GM23338 (cell line): ENCODE results near the gene CNPY1. TPM values are rescaled to one million over a fixed set of nuclear protein-coding genes. Genes with fewer than 3 reads are reported as not detected.

ENCODE experiments used
- ATAC-seq: fragments of 200-7000 bp; cut with Tn5 transposase; 3 replicates; pipeline ENCODE4 v1.9.1; 2020
- DNase-seq: peaks from one replicate; pipeline ENCODE4 v3.0.0-alpha.2; 2015; ENCODE audit warnings: low spot score
- H2AFZ ChIP-seq: fragments of 200-600 bp; sonication (generic); 2 replicates; pipeline ENCODE4 v1.8.0; 2016; ENCODE audit warnings: antibody characterized with exemption, mild to moderate bottlenecking, moderate library complexity
- H3F3A ChIP-seq: fragments of 200-600 bp; sonication (generic); replicated peaks from 2 replicates; pipeline ENCODE4 v1.8.0; 2017; ENCODE audit warnings: antibody characterized with exemption, mixed run types, low read depth
- H3K27ac ChIP-seq: fragments of 200-600 bp; sonication (generic); 2 replicates; pipeline ENCODE4 v1.6.1; 2016; ENCODE audit warnings: low read depth
- H3K27me3 ChIP-seq: fragments of 200-600 bp; sonication (generic); 2 replicates; pipeline ENCODE4 v1.8.0; 2016; ENCODE audit warnings: mild to moderate bottlenecking, mixed run types, moderate library complexity; ENCODE audit not compliant: insufficient read depth
- H3K36me3 ChIP-seq: fragments of 200-600 bp; sonication (generic); 2 replicates; pipeline ENCODE4 v1.8.0; 2016; ENCODE audit warnings: mild to moderate bottlenecking; ENCODE audit not compliant: insufficient read depth
- H3K4me1 ChIP-seq: fragments of 200-600 bp; sonication (generic); 2 replicates; pipeline ENCODE4 v1.8.0; 2016; ENCODE audit warnings: mild to moderate bottlenecking, moderate library complexity; ENCODE audit not compliant: insufficient read depth
- H3K4me2 ChIP-seq: fragments of 200-600 bp; sonication (generic); 2 replicates; pipeline ENCODE4 v1.7.1; 2017; ENCODE audit warnings: mixed run types
- H3K4me3 ChIP-seq: fragments of 200-600 bp; sonication (generic); 2 replicates; pipeline ENCODE4 v1.6.1; 2016; ENCODE audit warnings: mixed run types
- H3K79me2 ChIP-seq: fragments of 200-600 bp; sonication (generic); replicated peaks from 2 replicates; pipeline ENCODE4 v1.8.0; 2017; ENCODE audit warnings: mild to moderate bottlenecking; ENCODE audit not compliant: insufficient read depth
- H3K9me2 ChIP-seq: fragments of 200-600 bp; sonication (generic); 2 replicates; pipeline ENCODE4 v1.8.0; 2017; ENCODE audit not compliant: insufficient read depth
- H4K20me1 ChIP-seq: fragments of 200-600 bp; sonication (generic); replicated peaks from 2 replicates; pipeline ENCODE4 v1.8.0; 2017; ENCODE audit warnings: mild to moderate bottlenecking; ENCODE audit not compliant: insufficient read depth
- H3K27ac Mint-ChIP-seq: 2 replicates; pipeline ENCODE4 v1.8.0; 2020; ENCODE audit warnings: inconsistent platforms, mild to moderate bottlenecking, moderate library complexity, mixed read lengths
- H3K27me3 Mint-ChIP-seq: 3 replicates; pipeline ENCODE4 v1.8.0; 2022; ENCODE audit warnings: low read depth, mild to moderate bottlenecking, moderate library complexity, mixed read lengths, inconsistent platforms; ENCODE audit not compliant: insufficient read depth, poor library complexity
- H3K36me3 Mint-ChIP-seq: 3 replicates; pipeline ENCODE4 v1.8.0; 2021; ENCODE audit warnings: low read depth, mild to moderate bottlenecking, inconsistent platforms, moderate library complexity, mixed read lengths
- H3K4me1 Mint-ChIP-seq: 3 replicates; pipeline ENCODE4 v1.8.0; 2020; ENCODE audit warnings: mild to moderate bottlenecking, inconsistent platforms, mixed read lengths
- H3K4me3 Mint-ChIP-seq: 3 replicates; pipeline ENCODE4 v1.8.0; 2021; ENCODE audit warnings: moderate library complexity, mild to moderate bottlenecking, inconsistent platforms, mixed read lengths
- H3K9me3 Mint-ChIP-seq: 3 replicates; pipeline ENCODE4 v1.8.0; 2020; ENCODE audit warnings: moderate library complexity, mild to moderate bottlenecking, inconsistent platforms, mixed read lengths
- CREB1 ChIP-seq: fragments of 250-450 bp; sonication (Bioruptor Pico); IDR thresholded peaks from 2 replicates; pipeline ENCODE4 v1.5.0; 2020; ENCODE audit warnings: low read depth, mild to moderate bottlenecking, moderate library complexity
- ETS1 ChIP-seq: IDR thresholded peaks from 2 replicates; pipeline ENCODE4 v1.6.1; 2016; ENCODE audit warnings: antibody characterized with exemption
- EZH2 ChIP-seq: fragments of 200-600 bp; sonication (generic); IDR thresholded peaks from one replicate; pipeline ENCODE4 v1.8.0; 2017; ENCODE audit warnings: antibody characterized with exemption, mild to moderate bottlenecking, low read depth; ENCODE audit not compliant: unreplicated experiment
- EZH2phosphoT487 ChIP-seq: fragments of 200-600 bp; sonication (generic); IDR thresholded peaks from one replicate; pipeline ENCODE4 v1.8.1; 2018; ENCODE audit warnings: antibody characterized with exemption; ENCODE audit not compliant: unreplicated experiment
- JUNB ChIP-seq: IDR thresholded peaks from one replicate; pipeline ENCODE4 v1.6.1; 2016; ENCODE audit warnings: antibody characterized with exemption; ENCODE audit not compliant: unreplicated experiment
- NANOG ChIP-seq: IDR thresholded peaks from 2 replicates; pipeline ENCODE4 v1.6.1; 2016; ENCODE audit warnings: antibody characterized with exemption, borderline replicate concordance
- POLR2AphosphoS5 ChIP-seq: IDR thresholded peaks from 2 replicates; pipeline ENCODE4 v1.6.1; 2016; ENCODE audit warnings: antibody characterized with exemption, low read depth
- REST ChIP-seq: IDR thresholded peaks from one replicate; pipeline ENCODE4 v1.6.1; 2018; ENCODE audit warnings: antibody characterized with exemption; ENCODE audit not compliant: unreplicated experiment
- STAT1 ChIP-seq: IDR thresholded peaks from one replicate; pipeline ENCODE4 v1.6.1; 2016; ENCODE audit warnings: antibody characterized with exemption; ENCODE audit not compliant: unreplicated experiment
- ZNF114 ChIP-seq: fragments of 250-450 bp; sonication (Bioruptor Pico); IDR thresholded peaks from 2 replicates; pipeline ENCODE4 v1.5.0; 2020; ENCODE audit warnings: mild to moderate bottlenecking, moderate library complexity
- ZNF331 ChIP-seq: fragments of 250-450 bp; sonication (Bioruptor Pico); IDR thresholded peaks from 2 replicates; pipeline ENCODE4 v1.5.0; 2020; ENCODE audit warnings: low read depth, mild to moderate bottlenecking, moderate library complexity
- polyA plus RNA-seq: library from polyadenylated mRNA; unstranded; fragments of >200 nt; fragmentation: Nextera tagmentation; extraction: Ambion mirVana; gene quantifications from 2 replicates; pipeline ENCODE4 v1.2.1, GENCODE V29; 2016
- total RNA-seq: library from RNA; depleted of rRNA; stranded (reverse); fragments of >200 nt; shearing (Covaris generic); gene quantifications from 2 replicates; pipeline ENCODE4 v1.2.3, GENCODE V29; 2014
- TF ChIP-seq, protein P1 (sequence below), 2 experiments: fragments of 200-600 bp in 1 of 2; sonication (generic) in 1 of 2; conservative IDR thresholded peaks; 2 replicates each; pipeline versions ENCODE4 v1.5.1 to v1.6.1; 2016 to 2017; ENCODE audit warnings: antibody characterized with exemption in 2 of 2, low read depth in 2 of 2, mild to moderate bottlenecking in 2 of 2, moderate library complexity in 1 of 2
- TF ChIP-seq, protein P2 (sequence below): fragments of 250-450 bp; sonication (Bioruptor Pico); IDR thresholded peaks from 2 replicates; pipeline ENCODE4 v1.5.0; 2020; ENCODE audit warnings: mild to moderate bottlenecking, moderate library complexity

Gene CNPY1
- total and polyA plus RNA-seq, 2 experiments from 2014 or later = not detected

DNA sequence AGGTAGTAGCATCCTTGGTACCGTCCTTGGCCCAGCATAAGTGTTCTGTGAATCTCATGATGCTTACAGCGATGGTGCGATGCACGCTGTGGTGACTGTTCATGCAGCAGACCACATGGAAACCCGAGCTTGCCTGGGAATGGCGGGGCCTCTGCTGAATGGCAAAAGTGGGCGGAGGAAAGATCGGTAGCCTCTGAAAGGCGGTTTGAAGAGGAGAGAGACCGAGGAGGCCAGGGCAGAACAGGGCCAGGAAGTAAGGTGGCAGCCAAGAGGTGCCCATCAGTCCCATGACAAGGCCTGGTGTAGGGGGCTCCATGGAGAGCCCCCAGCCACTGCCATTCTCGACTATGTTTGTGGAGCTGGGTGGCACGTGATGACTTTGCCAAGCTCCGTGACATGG is 33.2 kb upstream of the CNPY1 start:
- Mint-ChIP-seq H3K4me3 (no peak overlapping the region), H3K27me3 (peaks cover 7% of the 10 kb centered on the region)
- DNase-seq = no peak

More for the DNA sequence above, 33.2 kb upstream of the CNPY1 start:
- no peak overlapping the region for H3K4me2 ChIP-seq
- no peaks in the 10 kb centered on the region for H3K27me3 ChIP-seq
- ATAC-seq = no peak
- no peak overlapping the region for H3K27ac Mint-ChIP-seq
- no peaks in the 10 kb centered on the region for H3K79me2 ChIP-seq
- no peak overlapping the region for H2AFZ ChIP-seq
- no peaks in the 10 kb centered on the region for H3K4me1 ChIP-seq
- H3K4me3 ChIP-seq = no peak overlapping the region
- H3K4me1 Mint-ChIP-seq = peaks cover 5% of the 10 kb centered on the region
- no peak overlapping the region for H3K27ac ChIP-seq
- H3K36me3 Mint-ChIP-seq = no peaks in the 10 kb centered on the region
- H3K9me3 Mint-ChIP-seq = no peaks in the 10 kb centered on the region
- H3K36me3 ChIP-seq = no peaks in the 10 kb centered on the region
- H3F3A ChIP-seq = no peaks in the 10 kb centered on the region
- TF ChIP-seq REST (no peak), ETS1 (no peak), ZNF114 (CRISPR knock-in tag) (no peak), POLR2AphosphoS5 (no peak), CREB1 (CRISPR knock-in tag) (no peak), ZNF331 (CRISPR knock-in tag) (no peak), JUNB (no peak), EZH2phosphoT487 (no peak), EZH2 (no peak), STAT1 (no peak), NANOG (no peak)
- TF ChIP-seq, protein P1, sequence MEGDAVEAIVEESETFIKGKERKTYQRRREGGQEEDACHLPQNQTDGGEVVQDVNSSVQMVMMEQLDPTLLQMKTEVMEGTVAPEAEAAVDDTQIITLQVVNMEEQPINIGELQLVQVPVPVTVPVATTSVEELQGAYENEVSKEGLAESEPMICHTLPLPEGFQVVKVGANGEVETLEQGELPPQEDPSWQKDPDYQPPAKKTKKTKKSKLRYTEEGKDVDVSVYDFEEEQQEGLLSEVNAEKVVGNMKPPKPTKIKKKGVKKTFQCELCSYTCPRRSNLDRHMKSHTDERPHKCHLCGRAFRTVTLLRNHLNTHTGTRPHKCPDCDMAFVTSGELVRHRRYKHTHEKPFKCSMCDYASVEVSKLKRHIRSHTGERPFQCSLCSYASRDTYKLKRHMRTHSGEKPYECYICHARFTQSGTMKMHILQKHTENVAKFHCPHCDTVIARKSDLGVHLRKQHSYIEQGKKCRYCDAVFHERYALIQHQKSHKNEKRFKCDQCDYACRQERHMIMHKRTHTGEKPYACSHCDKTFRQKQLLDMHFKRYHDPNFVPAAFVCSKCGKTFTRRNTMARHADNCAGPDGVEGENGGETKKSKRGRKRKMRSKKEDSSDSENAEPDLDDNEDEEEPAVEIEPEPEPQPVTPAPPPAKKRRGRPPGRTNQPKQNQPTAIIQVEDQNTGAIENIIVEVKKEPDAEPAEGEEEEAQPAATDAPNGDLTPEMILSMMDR (conservative IDR thresholded peaks at IDR 0.05; ENCODE audit: low read depth in 2 of 2) = no peak
- TF ChIP-seq, protein P2, sequence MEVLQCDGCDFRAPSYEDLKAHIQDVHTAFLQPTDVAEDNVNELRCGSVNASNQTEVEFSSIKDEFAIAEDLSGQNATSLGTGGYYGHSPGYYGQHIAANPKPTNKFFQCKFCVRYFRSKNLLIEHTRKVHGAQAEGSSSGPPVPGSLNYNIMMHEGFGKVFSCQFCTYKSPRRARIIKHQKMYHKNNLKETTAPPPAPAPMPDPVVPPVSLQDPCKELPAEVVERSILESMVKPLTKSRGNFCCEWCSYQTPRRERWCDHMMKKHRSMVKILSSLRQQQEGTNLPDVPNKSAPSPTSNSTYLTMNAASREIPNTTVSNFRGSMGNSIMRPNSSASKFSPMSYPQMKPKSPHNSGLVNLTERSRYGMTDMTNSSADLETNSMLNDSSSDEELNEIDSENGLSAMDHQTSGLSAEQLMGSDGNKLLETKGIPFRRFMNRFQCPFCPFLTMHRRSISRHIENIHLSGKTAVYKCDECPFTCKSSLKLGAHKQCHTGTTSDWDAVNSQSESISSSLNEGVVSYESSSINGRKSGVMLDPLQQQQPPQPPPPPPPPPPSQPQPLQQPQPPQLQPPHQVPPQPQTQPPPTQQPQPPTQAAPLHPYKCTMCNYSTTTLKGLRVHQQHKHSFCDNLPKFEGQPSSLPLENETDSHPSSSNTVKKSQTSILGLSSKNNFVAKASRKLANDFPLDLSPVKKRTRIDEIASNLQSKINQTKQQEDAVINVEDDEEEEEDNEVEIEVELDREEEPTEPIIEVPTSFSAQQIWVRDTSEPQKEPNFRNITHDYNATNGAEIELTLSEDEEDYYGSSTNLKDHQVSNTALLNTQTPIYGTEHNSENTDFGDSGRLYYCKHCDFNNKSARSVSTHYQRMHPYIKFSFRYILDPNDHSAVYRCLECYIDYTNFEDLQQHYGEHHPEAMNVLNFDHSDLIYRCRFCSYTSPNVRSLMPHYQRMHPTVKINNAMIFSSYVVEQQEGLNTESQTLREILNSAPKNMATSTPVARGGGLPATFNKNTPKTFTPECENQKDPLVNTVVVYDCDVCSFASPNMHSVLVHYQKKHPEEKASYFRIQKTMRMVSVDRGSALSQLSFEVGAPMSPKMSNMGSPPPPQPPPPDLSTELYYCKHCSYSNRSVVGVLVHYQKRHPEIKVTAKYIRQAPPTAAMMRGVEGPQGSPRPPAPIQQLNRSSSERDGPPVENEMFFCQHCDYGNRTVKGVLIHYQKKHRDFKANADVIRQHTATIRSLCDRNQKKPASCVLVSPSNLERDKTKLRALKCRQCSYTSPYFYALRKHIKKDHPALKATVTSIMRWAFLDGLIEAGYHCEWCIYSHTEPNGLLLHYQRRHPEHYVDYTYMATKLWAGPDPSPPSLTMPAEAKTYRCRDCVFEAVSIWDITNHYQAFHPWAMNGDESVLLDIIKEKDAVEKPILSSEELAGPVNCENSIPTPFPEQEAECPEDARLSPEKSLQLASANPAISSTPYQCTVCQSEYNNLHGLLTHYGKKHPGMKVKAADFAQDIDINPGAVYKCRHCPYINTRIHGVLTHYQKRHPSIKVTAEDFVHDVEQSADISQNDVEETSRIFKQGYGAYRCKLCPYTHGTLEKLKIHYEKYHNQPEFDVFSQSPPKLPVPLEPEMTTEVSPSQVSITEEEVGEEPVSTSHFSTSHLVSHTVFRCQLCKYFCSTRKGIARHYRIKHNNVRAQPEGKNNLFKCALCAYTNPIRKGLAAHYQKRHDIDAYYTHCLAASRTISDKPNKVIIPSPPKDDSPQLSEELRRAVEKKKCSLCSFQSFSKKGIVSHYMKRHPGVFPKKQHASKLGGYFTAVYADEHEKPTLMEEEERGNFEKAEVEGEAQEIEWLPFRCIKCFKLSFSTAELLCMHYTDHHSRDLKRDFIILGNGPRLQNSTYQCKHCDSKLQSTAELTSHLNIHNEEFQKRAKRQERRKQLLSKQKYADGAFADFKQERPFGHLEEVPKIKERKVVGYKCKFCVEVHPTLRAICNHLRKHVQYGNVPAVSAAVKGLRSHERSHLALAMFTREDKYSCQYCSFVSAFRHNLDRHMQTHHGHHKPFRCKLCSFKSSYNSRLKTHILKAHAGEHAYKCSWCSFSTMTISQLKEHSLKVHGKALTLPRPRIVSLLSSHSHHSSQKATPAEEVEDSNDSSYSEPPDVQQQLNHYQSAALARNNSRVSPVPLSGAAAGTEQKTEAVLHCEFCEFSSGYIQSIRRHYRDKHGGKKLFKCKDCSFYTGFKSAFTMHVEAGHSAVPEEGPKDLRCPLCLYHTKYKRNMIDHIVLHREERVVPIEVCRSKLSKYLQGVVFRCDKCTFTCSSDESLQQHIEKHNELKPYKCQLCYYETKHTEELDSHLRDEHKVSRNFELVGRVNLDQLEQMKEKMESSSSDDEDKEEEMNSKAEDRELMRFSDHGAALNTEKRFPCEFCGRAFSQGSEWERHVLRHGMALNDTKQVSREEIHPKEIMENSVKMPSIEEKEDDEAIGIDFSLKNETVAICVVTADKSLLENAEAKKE (CRISPR knock-in tag) = no peak
- no peaks in the 10 kb centered on the region for H4K20me1 ChIP-seq
- no peaks in the 10 kb centered on the region for H3K9me2 ChIP-seq
